Esophagus squamous epithelium (tissue), 4 donors: Measurements from ENCODE around the gene PCDHB9.

Experiments used
- CTCF ChIP-seq, 6 experiments: fragments of 450-650 bp in 4 of 6; fragments of 200-600 bp in 2 of 6; sonication (generic) in 2 of 6; IDR thresholded peaks; one replicate each; pipeline ENCODE4 v1.5.1; 2016 to 2019; ENCODE audit warnings: antibody characterized with exemption in 6 of 6, mild to moderate bottlenecking in 4 of 6, moderate library complexity in 4 of 6
- POLR2A ChIP-seq, 4 donors: fragments of 450-650 bp; IDR thresholded peaks; one replicate each; pipeline ENCODE4 v1.6.1; 2017; ENCODE audit warnings: antibody characterized with exemption in 4 of 4, mild to moderate bottlenecking in 4 of 4, moderate library complexity in 3 of 4

- TF ChIP-seq CTCF (IDR thresholded peaks at IDR 0.05) (no peak), POLR2A (IDR thresholded peaks at IDR 0.05) (no peak)
Observed at GRCh38 chr5:141236516-141237313, 49.8 kb downstream of the PCDHB9 start.
